NCI-H526 (cell line): ENCODE measurements around the gene KCNA3.
"Not testable (repeated sequence)": the region's sequence is repeated elsewhere in the genome, so short reads cannot be mapped to it uniquely, and the experiment has no call there.

ENCODE experiments used
- DNase-seq, 2 experiments: peaks; one replicate each; lab custom pipeline; 2025; lab: John Stamatoyannopoulos, UW

The KCNA3 gene

DNA sequence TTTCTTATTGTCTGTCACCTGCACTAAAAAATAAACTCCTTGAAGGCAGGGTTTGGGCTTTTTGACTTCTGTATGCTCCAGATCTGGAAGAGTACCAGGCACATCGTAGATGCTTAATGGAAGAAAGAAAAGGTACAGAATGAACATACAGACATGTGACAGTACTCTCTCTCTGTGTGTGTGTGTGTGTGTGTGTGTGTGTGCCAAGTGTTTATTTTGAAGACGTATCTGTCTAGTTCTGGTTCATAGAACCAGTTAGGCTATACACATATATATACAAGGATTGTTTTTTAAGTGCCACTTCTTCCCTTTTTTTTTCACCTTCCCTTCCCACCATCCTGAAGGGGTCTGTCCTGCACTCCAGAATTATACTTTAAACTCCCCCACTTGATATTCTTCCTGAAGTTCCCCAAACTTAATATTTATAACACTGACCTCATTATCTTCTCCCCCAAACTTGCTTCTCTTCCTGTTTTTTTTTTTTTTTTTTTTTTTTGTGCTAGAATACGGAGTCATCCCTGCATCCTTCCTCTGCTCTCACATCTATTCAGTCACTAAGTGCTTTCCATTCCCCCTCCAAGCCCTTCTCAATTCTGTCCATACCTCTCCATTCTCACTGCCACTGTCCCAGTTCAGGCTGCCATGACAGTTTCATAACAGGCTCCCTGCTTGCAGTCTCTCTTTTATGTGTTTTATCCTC lies 5.4 kb upstream of the KCNA3 start:
- no peak for DNase-seq

DNA sequence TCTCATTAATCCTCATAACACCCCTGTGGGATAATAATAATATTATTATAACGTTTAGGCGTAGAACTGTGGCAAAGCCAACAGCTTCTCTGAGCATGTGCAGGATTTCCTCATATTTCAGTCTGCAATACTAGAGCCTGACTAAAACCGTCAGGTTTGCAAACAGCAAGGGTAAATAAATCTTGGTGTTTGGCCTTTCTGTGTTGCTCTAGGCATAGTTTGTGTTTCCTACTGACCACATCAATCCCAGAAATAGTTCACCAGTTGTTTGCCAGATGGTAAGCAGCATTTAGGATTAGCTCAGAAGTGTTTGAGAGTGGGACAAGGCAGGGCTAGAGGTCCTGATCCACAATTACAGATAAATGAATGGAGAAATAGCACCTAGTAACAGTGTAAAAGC lies 2.8 kb upstream of the KCNA3 start:
- DNase-seq: peak; percentile 13 to 23

DNA sequence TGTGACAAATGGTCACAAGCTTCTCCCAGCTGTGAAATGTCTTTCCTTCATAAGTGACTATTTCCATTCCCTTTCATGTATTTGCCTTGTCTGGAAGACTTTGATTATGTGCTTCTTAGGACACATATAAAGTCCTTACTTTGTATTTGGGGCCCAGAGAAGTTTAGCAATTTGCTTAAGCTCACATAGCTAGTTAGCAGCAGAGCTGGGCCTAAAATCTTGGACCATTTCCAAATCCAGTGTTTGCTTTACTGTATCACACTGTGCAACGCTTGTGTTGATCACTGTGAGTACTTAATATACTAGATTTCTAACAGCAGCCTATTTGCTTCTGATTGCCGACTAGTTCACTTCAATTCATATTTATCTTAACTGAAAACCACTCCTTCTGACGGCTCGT lies 2.2 kb upstream of the KCNA3 start:
- peak; percentile 36 to 66 for DNase-seq

DNA sequence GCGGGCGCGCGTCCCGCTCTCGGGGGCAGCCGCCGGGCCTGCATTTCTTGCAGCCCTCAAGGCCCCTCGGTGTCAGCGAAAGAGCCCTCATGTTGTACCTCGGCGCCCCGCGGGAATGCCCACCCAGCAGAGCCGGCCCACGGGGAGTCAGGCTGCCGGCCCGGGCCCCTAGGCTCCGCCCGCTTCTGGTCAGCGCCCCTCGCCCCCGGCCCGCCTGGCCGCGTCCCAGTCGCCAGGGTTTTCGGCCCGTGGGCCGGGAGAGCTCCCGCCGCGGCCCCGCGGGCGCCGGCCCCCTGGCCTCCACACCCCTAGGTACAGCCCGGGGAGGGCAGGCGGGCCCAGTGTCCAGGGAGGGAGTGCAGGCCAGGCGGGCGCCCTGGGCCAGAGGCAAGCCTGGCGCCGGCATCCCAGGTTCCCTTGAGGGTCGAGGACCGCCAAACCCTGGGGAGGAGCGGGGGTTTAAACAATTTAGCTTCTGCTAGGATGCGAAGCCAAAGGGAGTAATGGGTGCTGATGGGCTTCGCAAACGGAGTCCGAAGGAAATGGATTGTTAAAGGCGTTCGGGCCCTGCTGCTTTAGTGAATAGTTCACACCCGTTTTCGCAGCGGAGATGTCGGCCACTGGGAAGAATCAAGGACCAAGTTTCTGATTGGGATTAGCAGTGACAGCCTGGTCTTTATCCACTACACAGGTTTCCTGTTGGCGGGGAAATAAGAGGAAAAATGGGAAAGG lies 486 bp upstream of the KCNA3 start:
- DNase-seq: no peak

DNA sequence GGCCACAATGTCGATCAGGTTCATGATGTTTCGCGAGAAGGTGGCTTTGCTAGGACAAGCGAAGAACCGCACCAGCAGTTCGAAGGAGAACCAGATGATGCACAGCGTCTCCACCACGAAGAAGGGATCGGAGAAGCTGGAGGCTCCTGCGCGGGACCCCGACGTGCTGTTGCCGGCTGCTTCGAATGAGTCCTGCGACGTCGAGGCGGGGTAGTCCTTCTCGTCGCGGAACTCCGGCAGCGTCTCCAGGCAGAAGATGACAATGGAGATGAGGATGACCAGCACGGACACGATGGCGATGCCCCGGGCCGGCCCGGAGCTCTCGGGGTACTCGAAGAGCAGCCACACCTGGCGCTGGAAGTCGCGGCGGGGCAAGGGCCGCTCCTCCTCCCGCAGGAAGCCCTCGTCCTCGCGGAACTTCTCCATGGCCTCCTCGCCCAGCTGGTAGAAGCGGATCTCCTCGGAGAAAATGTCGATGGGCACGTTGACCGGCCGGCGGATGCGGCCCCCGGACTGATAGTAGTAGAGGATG lies 869 bp downstream of the KCNA3 start:
- DNase-seq: no peak

DNA sequence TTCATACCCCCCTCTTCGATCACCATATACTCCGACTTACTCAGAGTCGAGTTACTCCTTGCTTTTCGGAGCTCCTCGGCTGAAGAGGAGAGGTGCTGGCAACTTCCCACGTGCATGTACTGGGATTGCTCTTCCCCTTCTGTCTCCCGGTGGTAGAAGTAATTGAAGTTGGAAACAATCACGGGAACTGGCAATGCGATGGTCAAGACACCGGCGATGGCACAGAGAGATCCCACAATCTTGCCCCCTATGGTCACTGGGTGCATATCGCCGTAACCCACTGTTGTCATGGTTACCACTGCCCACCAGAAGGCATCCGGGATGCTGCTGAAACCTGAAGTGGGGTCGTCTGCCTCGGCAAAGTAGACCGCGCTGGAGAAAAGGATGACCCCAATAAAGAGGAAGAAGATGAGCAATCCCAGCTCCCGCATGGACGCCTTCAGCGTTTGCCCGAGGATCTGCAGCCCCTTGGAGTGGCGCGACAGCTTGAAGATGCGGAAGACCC lies 1.5 kb downstream of the KCNA3 start:
- no peak for DNase-seq

DNA sequence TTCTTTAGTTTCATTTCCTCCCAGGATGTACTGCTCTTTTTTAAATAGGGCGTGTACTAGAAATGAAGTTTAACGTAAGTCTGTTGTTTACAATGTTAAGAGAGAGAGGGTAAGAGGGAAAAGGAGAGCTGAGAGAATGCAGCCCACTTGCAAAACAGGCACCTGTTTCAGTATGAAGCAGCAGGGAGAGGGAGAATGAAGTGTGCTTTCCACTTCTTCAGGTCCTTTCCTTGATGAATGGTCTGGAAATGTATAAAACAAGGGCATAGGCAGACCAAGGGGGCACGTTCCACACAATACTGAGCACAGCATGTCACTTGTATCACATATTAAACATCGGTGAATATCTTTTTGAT lies 2.0 kb downstream of the KCNA3 start:
- peak in 1 of 2 experiments; percentile 10 for DNase-seq

DNA sequence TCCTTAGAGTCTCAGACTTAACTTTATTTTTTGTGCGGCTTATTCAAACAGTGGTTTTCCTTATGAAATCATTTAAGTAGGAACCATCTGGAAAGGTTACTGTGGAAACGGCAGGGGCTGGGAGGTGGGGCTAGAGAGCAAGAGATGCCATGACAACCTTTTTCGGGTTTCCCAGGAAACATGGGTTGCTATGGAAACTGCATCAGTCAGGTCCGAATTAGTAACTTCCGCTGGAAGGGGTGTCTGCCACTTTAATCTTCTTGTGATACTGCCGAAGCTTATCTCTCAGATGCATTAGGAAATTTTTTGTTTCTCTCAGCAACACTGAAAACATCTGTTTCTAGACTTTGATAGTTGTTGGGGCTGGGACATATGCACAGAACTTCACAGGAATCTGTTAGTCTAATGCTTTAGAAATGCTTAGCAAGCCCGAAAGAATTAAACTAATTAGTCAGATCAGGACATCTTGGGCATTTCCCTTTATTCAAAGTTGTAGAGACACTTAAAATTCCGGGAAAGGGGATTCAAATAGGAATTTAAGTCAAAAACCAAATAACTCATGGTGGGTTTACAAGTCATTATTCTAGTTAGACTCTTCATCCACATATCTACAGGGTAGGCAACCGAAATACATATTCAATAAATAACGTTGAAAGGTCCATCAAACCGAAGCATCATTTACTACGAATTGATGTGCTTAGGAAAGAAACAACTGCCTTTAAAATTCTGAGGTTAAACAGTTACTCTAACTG lies 2.6 kb downstream of the KCNA3 start:
- DNase-seq: peak in 1 of 2 experiments; percentile 29

DNA sequence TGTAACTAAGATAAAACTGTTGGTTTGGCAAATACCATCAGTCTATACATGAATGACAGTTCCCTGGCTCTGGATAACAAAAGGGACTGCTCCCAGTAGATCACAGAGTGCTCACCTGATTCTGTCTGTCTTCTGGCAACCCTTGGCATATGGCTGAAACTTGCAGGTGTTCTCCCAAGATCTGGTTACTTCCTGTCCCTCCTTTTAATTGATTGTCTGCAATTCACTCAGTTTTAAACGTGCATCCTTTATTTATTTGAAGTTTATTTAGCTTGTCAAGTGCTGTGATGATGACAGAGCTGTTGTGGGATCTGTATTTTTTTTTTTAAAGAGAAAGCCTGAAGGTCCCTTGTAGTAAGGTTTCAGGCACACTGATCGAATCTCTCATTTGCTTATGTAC lies 3.4 kb downstream of the KCNA3 start:
- no peak for DNase-seq

DNA sequence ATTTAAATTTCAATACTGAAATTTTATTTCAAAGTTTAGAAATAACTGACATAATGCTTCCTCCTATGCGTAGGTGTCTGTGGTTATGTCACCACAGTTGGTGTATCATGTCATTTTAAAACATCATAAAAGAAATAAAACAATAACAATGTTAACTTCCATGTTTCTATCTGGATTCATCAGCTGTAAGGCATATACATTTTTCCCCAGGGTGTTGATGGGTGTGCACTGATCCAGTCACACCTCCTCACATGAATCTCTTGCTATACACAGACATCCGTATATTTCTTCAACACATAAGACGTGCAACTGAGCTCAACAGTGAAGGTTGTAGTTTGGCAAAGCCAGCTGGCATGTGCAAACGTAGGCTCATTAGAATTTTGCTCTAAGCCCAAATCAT lies 6.2 kb downstream of the KCNA3 start:
- no peak for DNase-seq

DNA sequence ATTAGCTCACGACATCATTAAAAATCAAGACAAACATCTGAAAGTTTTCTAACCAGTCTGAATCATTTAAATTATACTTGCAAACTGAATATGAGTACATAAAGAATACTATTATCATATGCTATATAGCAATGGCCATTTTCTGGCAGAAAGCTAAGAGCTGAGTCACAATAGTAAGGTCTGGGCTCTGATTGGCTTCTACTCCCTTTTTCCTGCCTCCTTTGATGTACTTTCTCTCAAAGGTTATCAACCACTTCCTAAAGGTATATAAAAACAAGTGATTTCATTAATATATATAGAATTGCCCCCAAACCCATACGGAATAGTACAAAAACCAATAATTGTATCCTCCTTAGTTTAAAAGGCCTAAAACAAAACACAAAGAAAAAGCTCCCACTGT lies 7.0 kb downstream of the KCNA3 start:
- no peak for DNase-seq

DNA sequence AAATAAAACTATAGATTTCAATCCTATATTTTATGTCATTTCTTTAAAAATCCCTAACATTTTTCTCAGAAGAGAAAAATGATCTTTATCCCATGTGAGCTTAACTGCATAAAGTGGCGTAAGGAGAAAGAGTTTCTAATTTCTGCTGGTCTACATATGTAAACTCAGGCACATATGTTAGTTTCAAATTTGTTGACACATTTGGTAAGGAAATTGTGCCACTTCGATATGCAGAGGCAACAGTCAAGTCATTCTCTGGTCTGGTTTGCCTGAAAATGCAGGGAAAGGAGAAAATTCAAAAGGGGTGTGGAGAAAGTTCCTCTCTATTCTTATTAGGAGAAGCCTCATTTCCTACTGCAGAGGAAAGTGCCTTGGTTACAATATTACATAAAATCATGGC lies 11.5 kb downstream of the KCNA3 start:
- no peak for DNase-seq

DNA sequence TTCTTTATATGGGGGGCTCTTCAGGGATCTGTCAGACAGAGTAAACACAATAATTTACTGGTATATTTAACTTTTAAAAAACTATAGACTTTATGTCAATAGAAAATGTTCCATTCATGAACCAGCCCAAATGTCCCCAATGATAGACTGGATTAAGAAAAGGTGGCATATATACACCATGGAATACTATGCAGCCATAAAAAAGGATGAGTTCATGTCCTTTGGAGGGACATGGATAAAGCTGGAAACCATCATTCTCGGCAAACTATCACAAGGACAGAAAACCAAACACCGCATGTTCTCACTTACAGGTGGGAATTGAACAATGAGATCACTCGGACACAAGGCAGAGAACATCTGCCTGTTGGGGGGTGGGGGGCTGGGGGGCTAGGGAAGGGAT lies 15.2 kb downstream of the KCNA3 start:
- not testable (repeated sequence) for DNase-seq

DNA sequence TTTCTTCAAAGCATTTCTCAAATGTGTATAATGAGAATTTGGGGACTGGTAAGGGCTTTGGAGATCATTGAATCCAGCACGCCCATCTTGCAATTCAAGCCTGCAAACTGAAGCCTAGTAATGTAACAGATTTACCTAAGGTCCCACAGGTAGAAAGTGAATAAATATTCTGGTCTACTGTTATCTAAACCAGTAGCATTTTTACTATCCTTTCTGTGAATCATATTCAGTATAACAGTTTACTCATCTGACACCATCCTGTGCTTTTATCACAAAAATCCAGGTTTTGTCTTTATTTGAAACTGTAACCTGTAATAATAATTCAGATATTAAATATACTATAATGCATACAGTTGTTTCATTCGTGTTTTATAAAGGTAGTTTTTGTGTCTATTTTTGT lies 17.4 kb downstream of the KCNA3 start:
- no peak for DNase-seq

DNA sequence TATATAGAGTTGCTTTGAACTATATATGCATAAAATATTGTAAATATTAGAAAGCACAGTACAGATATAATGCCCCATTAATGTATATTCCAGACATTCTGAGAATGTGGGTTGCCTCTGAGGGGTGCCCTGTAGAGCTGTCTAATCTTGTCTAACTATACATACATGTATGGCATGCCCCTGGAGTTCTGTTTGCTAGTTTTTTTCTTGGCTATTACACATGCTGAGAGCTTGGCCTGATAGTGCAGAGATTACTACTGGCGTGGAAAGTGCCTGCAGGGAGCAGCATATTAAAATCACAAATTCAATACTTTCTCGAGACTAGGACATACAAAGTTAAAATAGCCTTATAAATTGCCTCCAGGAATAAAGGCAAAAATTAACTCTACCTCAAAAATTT lies 24.1 kb downstream of the KCNA3 start:
- no peak for DNase-seq

DNA sequence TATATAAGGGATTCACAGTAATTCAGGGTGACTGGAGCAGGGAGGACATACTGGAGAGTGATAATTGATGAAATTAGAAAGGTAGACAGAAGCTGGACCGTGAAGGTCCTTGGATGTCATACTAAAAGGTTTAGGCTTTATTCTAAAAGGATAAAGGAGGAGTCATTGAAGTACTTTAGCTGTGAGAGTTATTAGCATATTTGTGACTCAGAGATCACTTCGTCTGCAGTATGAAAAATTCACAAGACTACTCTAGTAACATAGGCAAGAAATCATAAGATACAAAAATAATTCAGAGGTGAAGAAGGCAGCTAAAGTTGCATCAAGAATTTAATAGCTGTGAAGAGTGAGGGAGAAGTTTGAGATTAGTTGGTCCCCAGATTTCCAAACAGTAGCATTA lies 26.3 kb downstream of the KCNA3 start:
- no peak for DNase-seq

DNA sequence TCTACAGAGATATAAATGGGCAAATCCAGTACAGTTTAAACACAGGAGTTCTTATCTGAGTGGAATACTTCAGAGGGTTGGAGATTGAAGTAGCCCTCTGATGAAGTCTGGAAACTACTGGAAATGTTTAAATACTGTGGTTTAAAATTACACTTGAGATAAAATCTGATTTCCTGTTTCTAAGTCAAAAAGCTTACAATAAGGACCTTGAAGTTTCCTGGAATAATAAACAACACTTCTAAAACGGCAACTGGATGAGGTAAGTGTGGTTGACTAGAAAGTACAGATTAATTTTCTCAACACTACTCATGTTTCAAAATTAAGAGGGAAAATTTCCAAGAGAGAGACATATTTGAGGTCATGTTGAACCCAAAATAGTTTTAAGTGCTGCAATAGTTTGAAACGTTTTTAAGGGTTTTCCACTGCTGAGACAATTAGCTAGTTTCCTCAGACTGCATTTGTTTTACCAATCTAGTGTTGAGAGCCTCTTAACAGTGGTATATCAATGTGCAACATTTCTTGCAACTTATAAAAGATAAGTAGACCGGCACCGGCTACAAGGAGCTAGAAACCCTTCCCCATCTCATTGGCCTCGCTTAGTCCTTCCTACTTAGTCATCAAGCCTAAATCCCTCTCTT lies 27.4 kb downstream of the KCNA3 start:
- no peak for DNase-seq

DNA sequence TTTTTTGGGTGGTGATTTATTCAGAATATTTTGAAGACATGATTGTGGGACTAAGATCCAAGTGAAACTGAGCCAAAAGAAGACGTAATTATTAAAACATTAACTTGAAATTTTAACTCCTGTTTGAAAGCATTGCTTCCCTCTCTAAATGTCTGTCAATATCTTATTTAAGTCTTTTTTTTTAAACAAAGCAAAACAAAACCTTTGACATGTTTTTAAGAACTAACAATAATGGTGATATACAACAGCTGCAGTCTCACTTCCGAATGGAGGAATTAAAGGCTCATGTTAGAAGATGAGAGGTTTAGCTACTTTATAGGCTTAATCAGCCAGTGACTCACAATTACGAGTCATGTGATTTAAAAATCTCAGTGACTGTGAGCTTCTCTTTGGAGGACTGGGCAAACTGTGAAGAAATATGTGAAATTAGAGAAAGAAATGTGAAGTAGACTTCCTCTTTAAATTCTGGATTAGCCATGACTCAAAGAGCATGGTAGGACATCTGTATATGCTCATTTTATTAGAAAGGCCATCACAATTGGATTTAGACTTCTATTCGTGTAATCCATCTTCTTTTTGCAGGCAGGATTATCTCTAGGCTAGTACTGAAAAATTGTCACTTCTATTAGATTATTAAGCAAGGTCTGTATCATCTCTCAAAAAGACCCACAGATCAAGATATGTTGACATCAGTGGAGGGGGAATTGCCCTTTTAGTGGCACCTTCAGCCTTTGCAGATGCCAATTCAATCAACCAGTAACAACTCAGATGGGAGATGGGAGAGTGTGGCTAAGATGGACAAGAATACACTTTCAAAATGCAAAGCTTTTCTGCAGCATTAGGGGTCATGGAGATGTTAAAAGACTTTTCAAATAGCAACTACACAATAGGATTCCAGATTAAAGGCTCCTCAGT lies 28.7 kb downstream of the KCNA3 start:
- no peak for DNase-seq

DNA sequence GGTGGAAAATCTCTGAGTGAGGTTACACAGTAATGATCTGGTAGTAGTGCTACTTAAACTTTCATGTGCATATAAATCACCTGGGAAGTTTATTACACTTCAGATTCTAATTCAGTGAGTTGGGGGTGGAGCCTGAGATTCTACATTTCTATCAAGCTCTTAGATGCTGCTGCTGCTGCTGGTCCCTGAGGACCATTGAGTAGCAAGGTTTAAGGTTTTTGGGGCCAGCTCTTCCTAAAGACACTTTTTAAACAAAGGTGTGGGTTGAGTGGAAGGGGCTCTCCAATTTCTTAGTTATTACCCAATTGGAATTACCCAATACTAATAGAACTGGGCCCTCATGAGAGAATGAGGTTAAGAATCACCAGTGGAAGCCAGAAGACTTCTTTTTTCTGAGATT lies 29.5 kb downstream of the KCNA3 start:
- DNase-seq: no peak

DNA sequence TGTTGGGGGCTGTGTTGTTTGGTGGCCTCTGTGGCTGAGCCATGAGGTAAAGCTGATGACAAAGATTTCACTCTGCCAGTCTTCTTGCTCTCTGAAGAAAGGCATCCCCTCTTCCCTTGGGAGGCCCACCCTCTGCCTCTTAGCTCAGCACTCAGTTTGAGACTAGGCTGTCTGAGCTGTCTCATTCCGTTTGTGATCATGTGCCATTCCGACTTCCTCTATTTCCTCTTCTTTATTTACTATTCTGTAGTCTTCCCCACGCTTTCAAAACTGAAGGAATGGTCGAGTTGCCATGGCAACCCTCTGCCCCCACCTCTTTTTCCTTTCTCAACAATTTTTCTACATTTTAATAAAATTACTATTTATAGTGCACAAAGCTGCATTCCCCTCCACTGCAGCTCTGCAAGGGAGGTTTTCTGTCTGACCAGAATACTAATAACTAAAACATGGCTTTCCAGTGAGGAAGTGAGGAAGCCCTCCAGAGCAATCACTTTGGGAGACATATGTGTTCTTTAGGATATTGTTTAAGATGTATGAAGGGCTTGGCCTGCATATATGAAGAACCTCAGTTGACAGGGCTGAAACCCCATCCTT lies 30.8 kb downstream of the KCNA3 start:
- no peak for DNase-seq
